OCI-LY7 (cell line): ENCODE data around the gene LRRC10.

Experiments
- EZH2phosphoT487 ChIP-seq: fragments of 200-600 bp; sonication (generic); IDR thresholded peaks from 2 replicates; pipeline ENCODE4 v1.6.1; 2018; ENCODE audit warnings: low read depth, borderline replicate concordance, mild to moderate bottlenecking, mixed run types, antibody characterized with exemption, low read length, moderate library complexity, mixed read lengths
- TF ChIP-seq, protein P1 (sequence below): fragments of 200-600 bp; sonication (generic); conservative IDR thresholded peaks from 2 replicates; pipeline ENCODE4 v1.5.1; 2014; ENCODE audit warnings: mild to moderate bottlenecking, antibody characterized with exemption, low read length, moderate library complexity, mixed read lengths

DNA sequence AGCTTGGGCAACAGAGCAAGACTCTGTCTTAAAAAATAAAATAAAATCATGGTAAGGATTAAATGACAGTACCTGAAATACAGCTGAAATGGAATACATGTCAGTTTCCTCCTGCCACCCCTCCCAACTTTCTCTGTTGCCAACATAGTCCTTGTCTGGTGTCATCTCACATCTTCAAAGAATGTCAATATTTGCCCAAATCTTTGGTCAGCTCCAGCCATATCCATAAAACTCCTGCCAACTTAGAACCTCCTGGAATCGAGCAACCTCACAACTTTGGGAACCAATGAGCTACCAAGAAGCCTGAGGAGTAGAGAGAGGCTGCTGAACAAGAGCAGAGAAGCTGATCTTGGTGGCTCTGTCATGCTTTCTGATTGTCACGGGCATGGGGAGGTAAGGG, 10.8 kb upstream of the LRRC10 start:
- TF ChIP-seq, protein P1, sequence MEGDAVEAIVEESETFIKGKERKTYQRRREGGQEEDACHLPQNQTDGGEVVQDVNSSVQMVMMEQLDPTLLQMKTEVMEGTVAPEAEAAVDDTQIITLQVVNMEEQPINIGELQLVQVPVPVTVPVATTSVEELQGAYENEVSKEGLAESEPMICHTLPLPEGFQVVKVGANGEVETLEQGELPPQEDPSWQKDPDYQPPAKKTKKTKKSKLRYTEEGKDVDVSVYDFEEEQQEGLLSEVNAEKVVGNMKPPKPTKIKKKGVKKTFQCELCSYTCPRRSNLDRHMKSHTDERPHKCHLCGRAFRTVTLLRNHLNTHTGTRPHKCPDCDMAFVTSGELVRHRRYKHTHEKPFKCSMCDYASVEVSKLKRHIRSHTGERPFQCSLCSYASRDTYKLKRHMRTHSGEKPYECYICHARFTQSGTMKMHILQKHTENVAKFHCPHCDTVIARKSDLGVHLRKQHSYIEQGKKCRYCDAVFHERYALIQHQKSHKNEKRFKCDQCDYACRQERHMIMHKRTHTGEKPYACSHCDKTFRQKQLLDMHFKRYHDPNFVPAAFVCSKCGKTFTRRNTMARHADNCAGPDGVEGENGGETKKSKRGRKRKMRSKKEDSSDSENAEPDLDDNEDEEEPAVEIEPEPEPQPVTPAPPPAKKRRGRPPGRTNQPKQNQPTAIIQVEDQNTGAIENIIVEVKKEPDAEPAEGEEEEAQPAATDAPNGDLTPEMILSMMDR = no peak
- no peak for TF ChIP-seq EZH2phosphoT487
